Stimulated activated CD4-positive, alpha-beta T cell treated with anti-CD3 and anti-CD28 coated beads, Interleukin-15, amount 100 ng/mL, for 1 hour (primary cell): ENCODE measurements around the gene PELI3.

ENCODE experiments used
- DNase-seq, 2 donors: peaks; one replicate each; pipeline ENCODE4 v3.0.0-alpha.2; 2020; ENCODE audit warnings: low read depth in 1 of 2, low spot score in 1 of 2

The PELI3 gene

DNA sequence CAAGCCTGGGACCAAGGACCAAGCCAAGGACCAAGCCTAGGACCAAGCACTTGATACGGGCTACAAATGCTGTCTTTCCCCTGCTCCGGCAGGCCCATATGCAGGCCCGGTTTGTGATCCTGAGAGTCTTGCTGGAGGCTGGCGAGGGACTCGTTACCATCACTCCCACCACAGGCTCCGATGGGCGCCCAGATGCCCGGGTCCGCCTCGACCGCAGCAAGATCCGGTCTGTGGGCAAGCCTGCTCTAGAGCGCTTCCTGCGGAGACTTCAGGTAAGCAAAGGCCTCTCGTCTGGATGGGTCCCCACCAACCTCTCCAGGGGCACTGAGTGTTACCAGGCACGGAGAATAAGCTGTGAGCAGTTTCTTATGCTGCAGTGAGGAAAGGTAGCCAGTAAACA, 30.5 kb downstream of the PELI3 start:
- no peak for DNase-seq

GRCh38 chr11:66498506-66498905, 31.8 kb downstream of the PELI3 start:
- no peak for DNase-seq

GRCh38 chr11:66505276-66505816, 38.6 kb downstream of the PELI3 start:
- DNase-seq = no peak

DNA sequence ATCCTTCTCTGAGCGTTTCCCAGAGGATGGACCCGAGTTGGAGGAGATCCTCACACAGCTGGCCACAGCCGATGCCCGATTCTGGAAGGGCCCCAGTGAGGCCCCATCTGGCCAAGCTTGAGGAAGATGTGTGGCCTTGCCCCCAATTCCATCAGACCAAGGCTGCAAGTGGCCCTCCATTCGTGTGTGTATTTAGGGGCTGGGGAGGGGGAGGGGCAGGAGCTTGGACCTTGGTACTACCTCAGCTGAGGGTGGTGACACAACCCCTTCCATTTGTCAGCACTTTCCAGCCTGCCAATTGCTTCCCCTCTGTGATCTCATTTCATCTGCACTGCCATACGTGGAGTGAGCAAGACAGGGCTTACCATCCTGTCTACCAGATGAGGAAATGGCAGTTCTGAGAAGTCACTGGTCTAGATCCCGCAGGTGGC, 42.4 kb downstream of the PELI3 start:
- no peak for DNase-seq

GRCh38 chr11:66510271-66510989, 43.7 kb downstream of the PELI3 start, which contains the start of gene BBS1:
Gene BBS1 (plus strand): TSS chr11:66510635. CDS start chr11:66510660, 25 bp downstream.
- DNase-seq = peak; percentile 65 to 81

DNA sequence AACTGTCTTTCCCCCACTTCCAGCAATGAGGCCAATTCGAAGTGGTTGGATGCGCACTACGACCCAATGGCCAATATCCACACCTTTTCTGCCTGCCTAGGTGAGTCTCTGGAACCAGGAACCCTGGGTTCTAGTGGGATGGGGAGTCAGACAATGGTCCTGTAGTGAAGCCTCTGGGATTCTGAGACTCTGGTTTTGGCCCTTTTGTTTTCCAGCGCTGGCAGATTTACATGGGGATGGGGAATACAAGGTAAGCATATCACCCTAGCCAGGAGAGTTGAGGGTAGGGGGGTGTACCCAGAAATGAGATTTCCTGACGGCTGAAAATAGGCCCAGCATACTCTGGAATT, 44.3 kb downstream of the PELI3 start:
- DNase-seq = no peak

GRCh38 chr11:66523611-66524010, 56.9 kb downstream of the PELI3 start:
- DNase-seq = no peak

DNA sequence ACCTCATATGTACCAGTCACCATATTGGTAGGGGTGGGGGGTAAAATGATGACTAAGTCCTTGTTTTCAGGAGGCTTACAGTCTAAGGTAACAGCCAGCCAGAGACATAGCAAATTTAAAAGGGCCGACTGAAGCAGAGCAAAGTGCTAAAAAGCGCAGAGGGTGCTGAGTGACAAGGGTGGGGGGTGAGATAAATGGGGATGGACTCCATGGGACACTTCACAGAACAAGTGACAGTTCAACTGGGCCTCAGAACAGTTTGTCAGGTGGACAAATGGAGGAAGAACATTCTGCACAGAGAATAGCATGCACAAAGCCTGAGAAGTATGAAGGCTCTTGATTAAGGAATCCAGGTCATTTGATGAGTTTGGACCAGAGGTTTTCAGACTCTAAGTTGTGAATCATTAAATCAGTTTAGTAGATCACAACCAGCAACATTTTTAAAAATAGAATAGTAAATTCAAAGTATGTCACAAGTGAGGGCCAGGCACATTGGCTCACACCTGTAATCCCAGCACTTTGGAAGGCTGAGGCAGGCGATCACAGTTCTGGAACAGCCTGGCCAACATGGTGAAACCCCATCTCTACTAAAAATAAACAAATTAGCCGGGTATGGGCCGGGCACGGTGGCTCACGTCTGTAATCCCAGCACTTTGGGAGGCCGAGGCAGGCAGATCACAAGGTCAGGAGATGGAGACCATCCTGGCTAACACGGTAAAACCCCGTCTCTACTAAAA, 57.8 kb downstream of the PELI3 start:
- no peak for DNase-seq
